ENCODE data around the gene NAPG. TPM values are rescaled to one million over a fixed set of nuclear protein-coding genes. Genes with fewer than 3 reads are reported as not detected.

NAPG gene
- total and polyA plus RNA-seq, 2 donors (not counting 3 experiments of a cell fraction or from before 2014, with no cell fraction given), result 10.8 to 34.1 TPM

DNA sequence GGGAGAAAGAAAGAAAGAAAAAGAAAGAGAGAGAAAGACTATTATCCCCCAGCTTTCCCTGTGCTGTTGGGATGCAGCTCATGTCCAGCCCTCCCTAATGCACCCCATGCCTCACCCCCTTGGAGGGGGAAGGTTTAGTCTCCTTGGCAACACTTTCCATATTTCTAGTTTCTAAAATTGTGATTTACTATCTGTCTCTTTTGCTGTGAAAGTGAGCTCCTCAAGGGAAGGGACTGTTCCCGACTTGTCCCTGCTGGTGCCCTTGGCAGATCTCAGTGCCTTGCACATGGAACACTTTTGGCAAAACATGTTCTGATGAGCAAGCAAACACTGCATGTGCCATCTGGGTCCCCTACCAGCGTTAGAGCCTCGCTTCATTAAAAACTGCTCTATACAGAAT, 11.7 kb upstream of the NAPG start:
- FAIRE-seq (no peak), DNase-seq (ENCODE audit: low read depth, low spot score) (no peak)
- TF ChIP-seq JUN (IDR thresholded peaks at IDR 0.05; ENCODE audit: borderline replicate concordance, insufficient read depth, insufficient read length, low read depth), result no peak
- TF ChIP-seq, protein P1, sequence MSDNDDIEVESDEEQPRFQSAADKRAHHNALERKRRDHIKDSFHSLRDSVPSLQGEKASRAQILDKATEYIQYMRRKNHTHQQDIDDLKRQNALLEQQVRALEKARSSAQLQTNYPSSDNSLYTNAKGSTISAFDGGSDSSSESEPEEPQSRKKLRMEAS (IDR thresholded peaks at IDR 0.05; ENCODE audit: insufficient read depth, insufficient read length), result no peak
- TF ChIP-seq POLR2AphosphoS5 (IDR thresholded peaks at IDR 0.05; ENCODE audit: insufficient read depth, low read depth, low read length), result no peak
- no peak for TF ChIP-seq EZH2 (IDR thresholded peaks at IDR 0.05; ENCODE audit: borderline replicate concordance, low read depth, low read length, severe bottlenecking)
- TF ChIP-seq, protein P2, sequence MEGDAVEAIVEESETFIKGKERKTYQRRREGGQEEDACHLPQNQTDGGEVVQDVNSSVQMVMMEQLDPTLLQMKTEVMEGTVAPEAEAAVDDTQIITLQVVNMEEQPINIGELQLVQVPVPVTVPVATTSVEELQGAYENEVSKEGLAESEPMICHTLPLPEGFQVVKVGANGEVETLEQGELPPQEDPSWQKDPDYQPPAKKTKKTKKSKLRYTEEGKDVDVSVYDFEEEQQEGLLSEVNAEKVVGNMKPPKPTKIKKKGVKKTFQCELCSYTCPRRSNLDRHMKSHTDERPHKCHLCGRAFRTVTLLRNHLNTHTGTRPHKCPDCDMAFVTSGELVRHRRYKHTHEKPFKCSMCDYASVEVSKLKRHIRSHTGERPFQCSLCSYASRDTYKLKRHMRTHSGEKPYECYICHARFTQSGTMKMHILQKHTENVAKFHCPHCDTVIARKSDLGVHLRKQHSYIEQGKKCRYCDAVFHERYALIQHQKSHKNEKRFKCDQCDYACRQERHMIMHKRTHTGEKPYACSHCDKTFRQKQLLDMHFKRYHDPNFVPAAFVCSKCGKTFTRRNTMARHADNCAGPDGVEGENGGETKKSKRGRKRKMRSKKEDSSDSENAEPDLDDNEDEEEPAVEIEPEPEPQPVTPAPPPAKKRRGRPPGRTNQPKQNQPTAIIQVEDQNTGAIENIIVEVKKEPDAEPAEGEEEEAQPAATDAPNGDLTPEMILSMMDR (IDR thresholded peaks at IDR 0.05; ENCODE audit: extremely low read depth in 1 of 2, insufficient read depth in 1 of 2, low read depth in 1 of 2, low read length in 2 of 2), result no peak
- no peak for TF ChIP-seq POLR2A (IDR thresholded peaks at IDR 0.05; ENCODE audit: low read depth, low read length)
- TF ChIP-seq GATA2 (IDR thresholded peaks at IDR 0.05; ENCODE audit: insufficient read depth, insufficient read length, low read depth, low read length), result no peak
- TF ChIP-seq MYC (IDR thresholded peaks at IDR 0.05; ENCODE audit: low read depth, low read length), result no peak
- H3K4me2 ChIP-seq (ENCODE audit: insufficient read depth, low read length), result no peak overlapping the region
- H4K20me1 ChIP-seq (replicated peaks; ENCODE audit: control insufficient read depth, extremely low read depth, insufficient read depth, low read length), result no peaks in the 10 kb centered on the region
- H3K27me3 ChIP-seq (ENCODE audit: control insufficient read depth in 2 of 2, insufficient read depth in 2 of 2, low read length in 2 of 2), result peaks cover 36 to 41% of the 10 kb centered on the region in 2 experiments
- dilution Hi-C loops (cut with MboI; ENCODE audit: extremely low pct_ligation_motif_present, low sequenced_read_pairs), result loop anchor here (25.0 kb wide), 1 partner anchor 527 kb away; no protein-coding TSS in a partner anchor
- H3K9me1 ChIP-seq (replicated peaks; ENCODE audit: control insufficient read depth, extremely low read depth, insufficient read depth, low read length), result no peaks in the 10 kb centered on the region
- no peak overlapping the region for H2AFZ ChIP-seq (ENCODE audit: low read depth, low read length)
- intact Hi-C loops (cut with micrococcal nuclease), result no loop called here
- H3K4me1 ChIP-seq (ENCODE audit: control insufficient read depth, extremely low read depth, insufficient read depth, low read length), result no peaks in the 10 kb centered on the region
- ChIA-PET POLR2A (no interaction called here), CTCF (interaction anchor here (1.3 to 1.5 kb wide), 2 partner anchors 508 to 544 kb away, joined by 3 to 4 read pairs; no protein-coding TSS in a partner anchor)
- no peaks in the 10 kb centered on the region for H3K36me3 ChIP-seq (ENCODE audit: control insufficient read depth in 2 of 2, extremely low read depth in 1 of 2, insufficient read depth in 2 of 2, low read length in 2 of 2)
- BruUV-seq (replicated peaks), result no TSS peak
- H3K9me3 ChIP-seq (replicated peaks; ENCODE audit: control insufficient read depth, insufficient read depth, low read length), result no peaks in the 10 kb centered on the region
- H3K4me3 ChIP-seq (replicated peaks in 1 of 3; ENCODE audit: insufficient read depth in 1 of 3, low read depth in 1 of 3, low read length in 3 of 3), result no peak overlapping the region
- H3K79me2 ChIP-seq (ENCODE audit: control insufficient read depth, insufficient read depth, low read length), result no peaks in the 10 kb centered on the region
- no peak overlapping the region for H3K9ac ChIP-seq (replicated peaks; ENCODE audit: extremely low read depth, insufficient read depth, low read length)
- no peak overlapping the region for H3K27ac ChIP-seq (ENCODE audit: insufficient read depth, low read depth, low read length)
